T1000 (cell line): ENCODE results near the gene ATG14.
"Not testable (repeated sequence)": the region's sequence is repeated elsewhere in the genome, so short reads cannot be mapped to it uniquely, and the experiment has no call there.

ENCODE experiments used
- DNase-seq: peaks from one replicate; lab custom pipeline; 2025; ENCODE audit warnings: mixed read lengths; lab: John Stamatoyannopoulos, UW

Gene ATG14

GRCh38 chr14:55386037-55386808 is 25.4 kb downstream of the ATG14 start:
- DNase-seq, result no peak

DNA sequence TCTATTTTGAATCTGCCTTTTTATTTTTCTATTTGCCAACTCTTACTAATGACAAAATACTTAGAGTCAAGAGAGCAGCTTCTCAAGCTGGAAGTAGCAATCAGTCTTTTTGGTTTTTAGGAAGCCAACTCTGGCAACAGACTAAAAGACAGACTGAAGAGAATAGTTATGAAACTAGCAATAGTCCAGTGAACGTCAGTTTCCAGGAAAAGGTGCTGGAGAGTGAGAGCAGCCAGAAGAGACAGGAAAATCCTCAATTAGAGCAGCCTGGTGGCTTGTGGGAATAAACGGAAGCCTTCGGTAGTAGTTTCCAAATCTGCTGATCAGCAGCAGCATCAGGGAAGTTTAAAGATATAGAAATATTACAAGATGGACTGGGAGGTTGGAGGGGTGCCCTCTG is 27.1 kb downstream of the ATG14 start:
- DNase-seq, result no peak

DNA sequence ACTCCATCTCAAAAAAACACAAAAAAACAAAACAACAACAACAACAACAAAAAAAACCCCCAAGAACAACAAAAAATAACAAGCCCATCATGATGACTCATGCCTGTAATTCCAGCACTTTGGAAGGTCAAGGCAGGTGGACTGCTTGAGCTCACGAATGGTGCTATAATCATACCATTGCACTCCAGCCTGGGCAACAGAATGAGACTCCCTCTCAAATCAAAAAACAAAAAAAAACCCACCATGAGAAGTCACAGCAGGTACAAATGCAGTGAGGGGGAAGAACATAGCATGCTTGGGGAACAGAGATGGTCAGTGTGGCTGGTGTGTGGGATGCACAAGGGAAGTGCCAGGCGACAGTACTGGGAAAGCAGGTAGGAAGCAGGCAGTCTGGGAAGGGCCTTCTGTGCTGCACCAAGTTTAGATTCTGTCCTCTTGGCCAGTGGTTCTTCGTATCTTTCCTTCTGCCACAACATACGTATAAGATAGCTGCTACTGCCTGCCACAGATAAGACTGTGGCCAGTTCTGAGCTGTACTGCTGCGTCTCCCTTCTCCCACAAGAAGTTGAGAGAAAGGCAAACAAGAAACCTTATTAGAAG is 28.0 kb downstream of the ATG14 start:
- DNase-seq, result no peak

DNA sequence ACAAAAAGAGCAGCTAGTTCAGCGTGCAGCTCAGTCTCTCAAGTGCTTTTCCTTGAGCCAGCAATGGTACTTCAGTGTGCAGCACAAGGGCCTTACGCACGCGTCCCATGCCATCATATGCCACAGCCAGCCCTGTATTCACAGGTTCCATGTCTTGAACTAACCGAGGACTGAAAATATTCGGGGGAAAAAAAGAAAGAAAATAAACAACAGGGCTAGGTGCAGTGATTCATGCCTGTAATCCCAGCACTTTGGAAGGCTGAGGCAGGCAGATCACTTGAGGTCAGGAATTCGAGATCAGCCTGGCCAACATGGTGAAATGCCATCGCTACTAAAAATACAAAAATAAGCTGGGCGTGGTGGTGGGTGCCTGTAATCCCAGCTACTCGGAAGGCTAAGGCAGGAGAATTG is 28.6 kb downstream of the ATG14 start:
- DNase-seq, result not testable (repeated sequence)

DNA sequence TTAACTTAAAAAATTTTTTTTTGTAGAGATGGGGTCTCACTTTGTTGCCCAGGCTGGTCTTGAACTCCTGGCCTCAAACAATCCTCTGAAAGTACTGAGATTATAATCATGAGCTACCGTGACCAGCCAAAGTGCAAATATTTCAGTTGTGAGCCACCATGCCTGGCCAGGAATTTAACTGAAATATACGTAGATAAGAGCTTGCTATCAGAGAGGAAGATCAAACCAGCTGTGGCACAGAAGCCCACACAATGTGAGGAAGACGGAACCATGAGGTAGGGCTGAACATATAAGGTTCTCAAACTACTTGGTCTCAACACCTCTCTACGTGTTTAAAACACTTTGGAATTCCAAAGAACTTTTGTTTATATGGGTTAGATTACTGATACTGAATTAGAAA is 29.1 kb downstream of the ATG14 start:
- DNase-seq, result no peak

DNA sequence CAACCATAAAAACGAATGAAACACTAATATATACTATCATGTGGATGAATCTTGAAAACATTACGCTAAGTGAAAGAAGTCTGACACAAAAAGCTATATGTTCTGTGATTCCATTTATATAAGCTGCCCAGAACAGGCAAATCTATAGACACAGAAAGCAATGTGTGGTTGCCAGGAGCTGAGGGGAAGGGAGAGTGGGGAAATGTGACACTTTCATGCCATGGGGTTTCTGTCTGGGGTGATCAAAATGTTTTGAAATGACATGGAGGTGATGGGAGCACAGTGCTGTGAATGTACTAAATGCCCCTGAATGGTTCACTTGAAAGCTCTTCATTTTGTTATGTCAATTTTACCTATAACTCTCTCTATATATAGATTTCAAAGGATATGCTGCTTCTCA is 30.1 kb downstream of the ATG14 start:
- DNase-seq, result no peak

DNA sequence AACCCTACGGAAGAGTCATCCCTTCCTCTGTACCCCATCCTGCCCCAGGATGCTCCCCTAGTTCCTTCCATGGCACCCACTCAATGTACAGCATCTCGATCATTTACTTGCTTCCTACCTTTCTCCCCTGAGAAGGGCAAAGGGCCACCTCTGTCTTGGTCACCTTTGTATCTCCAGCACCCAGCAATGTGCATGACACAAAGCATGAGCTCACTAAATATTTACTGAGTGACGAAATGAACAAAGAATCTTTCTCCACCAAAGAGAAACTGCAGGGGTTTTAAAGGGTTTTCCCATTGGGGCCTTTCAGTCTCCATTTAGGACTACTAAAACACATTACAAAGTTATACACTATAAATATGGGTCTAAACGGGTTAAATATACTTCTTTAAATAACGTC is 30.6 kb downstream of the ATG14 start:
- DNase-seq, result no peak

DNA sequence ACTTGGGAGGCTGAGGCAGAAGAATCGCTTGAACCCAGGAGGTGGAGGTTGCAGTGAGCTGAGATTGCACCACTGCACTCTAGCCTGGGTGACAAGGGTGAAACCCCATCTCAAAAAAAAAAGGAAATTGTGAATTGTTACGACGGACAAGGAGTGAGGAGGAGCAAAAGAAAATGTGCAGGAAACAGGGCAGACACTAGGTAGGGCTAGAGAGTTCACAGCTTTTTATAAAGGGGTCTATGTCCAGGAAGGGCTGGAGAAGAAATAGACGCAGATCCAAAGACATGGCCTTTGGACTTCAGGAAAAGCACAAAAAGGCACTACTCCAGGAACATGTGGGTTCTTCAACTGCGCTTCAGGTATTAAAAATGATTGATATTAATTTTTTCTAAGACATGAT is 34.4 kb downstream of the ATG14 start:
- no peak for DNase-seq

- no peak for DNase-seq
Observed at GRCh38 chr14:55374771-55375170, 36.9 kb downstream of the ATG14 start.

- peak; percentile 24 for DNase-seq
Observed at GRCh38 chr14:55373784-55374705, 37.6 kb downstream of the ATG14 start.

- DNase-seq, result no peak
Observed at GRCh38 chr14:55372825-55373224, 38.8 kb downstream of the ATG14 start.

DNA sequence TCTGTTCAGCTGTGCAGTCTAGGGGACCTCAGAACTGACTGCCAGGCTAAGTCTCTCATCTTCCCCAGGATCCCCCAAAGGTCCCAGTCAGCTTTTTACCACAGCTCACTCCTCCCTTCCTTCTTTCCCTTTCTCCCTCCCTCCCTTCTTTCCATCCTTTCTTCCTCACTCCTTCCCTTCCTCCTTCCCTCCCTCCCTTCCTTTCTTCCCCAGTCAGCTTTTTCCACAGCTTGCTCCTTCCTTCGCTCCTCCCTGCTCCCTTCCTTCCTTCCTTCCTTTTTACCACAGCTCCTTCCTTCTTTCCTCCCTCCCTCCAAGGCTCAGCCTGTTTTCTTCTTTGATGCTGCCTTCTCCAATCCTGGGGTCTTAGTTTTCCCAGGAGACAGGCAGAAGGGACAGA is 39.2 kb downstream of the ATG14 start:
- no peak for DNase-seq

GRCh38 chr14:55370883-55371455 is 40.7 kb downstream of the ATG14 start:
- DNase-seq, result no peak

- DNase-seq, result no peak
Observed at GRCh38 chr14:55366271-55366670, 45.4 kb downstream of the ATG14 start.

- no peak for DNase-seq
Observed at GRCh38 chr14:55361190-55361589, 50.4 kb downstream of the ATG14 start.

DNA sequence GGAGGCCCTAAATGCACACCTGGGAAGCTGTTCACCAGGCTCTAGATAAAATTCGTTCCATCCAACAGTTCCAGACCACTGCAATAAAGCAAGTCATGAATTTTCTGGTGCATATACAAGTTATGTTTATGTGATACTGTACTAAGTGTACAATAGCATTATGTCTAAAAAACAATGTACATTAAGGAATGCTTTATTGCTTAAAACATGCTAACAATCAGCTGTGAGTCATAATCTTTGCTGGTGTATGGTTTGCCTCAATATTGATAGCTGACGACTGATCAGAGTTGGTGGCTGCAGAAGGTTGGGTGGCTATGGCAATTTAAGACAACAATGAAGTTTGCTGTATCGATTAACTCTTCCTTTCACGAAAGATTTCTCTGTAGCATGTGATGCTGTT is 52.3 kb downstream of the ATG14 start:
- DNase-seq, result no peak

DNA sequence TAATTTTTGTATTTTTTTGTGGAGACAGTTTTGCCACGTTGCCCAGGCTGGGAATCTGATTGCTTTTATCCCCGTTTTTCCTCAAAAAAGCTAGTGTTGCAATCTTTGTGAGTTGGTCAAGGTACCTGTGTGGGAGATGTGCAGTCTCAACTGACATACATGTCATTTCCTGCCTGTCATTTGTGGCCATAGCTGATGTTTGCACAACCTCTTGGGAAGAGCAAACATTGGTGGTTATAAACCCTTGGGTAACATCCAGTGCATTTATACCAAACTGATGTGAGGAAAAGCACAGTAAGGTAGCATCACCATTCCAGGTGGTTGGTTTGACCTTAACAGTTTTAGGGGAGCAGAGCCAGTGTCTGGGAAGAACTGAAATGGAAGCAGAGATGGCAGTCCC is 54.7 kb downstream of the ATG14 start:
- DNase-seq, result no peak

DNA sequence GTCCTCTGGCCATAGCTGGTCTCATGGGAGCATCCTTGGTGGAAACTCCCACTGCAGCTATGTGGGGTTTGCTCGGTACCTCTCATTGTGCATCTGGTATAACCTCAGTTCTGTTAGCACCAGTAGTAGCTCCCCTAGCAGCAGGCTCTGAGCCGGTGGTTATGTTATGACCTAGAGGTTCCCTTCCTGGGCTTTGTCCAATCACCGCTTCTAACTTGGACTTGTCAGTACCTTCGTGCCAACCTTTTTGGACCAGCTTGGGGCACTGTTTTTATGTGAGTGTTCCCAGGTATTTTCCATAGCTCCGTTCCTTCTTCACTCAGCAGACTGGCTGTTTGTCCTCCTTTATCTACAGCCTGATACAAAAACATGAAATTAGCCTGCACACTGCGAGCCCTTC is 55.7 kb downstream of the ATG14 start:
- DNase-seq, result no peak

DNA sequence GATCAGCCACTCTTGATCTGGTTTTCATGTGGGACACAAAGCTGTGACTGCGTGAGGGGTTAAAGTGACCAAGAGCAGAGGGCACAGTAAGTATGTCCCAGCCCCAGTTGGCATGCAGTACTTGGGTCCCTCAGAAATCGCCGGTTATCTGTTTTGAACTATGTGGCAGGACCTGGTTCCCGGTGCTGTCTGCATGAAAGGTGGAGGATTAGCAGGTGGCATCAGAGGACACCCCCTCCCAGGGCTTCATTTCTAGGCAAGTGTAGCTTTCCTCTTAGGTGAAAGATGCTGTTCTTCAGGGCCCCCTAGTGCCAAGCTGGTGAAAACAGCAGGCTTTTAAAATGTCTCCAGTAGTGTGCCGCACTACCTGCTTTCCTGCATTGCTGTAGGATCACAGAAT is 57.1 kb downstream of the ATG14 start:
- no peak for DNase-seq

DNA sequence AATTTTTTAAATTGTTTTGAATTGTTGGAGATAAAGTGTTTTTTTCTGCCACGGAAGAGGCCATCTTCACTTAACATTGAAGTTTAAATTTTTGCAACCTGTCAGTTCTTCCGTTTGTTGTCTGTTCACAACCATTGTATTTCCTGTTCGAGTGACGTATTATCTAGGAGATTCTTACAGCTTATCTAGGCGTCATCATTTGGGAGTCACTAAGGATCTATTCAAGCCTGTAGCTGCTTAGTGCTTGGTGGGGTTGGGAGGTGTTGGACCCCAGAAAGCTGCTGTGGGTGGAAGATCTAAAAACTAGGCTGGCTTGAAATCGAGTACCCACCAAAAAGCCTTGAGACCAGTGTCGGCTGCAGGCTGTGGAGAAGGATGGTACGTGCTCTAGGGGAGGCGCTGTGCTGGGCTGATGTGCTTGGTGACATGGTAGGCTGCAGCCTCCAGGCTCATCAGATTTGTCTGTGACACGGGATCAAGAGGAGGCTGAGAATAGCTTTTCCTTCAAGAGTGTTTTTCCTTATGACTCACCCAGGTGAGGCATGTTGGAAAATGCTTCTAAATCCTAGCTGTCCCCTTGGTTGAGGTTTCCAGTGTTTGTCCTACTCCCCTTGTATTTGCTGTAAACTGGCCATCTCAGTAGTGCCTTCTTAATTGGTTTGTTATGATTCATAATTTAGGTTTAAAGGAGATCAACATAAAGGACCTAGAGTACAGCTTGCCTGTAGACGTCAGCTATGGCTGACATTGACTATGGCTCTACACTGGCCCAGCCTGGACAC is 57.8 kb downstream of the ATG14 start:
- no peak for DNase-seq

DNA sequence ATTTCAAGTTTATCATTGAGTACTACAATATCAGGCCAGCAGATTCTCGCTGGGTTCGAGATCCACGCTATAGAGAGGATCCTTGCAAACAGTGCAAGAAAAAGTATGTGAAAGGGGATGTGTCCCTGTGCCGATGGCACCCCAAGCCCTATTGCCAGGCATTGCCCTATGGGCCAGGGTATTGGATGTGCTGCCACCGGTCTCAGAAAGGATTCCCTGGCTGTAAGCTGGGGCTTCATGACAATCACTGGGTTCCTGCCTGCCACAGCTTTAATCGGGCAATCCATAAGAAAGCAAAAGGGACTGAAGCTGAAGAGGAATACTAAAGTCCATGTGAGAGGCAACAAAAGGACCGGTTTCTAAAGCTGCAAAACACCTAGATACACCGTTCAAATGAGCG is 59.4 kb downstream of the ATG14 start:
- DNase-seq, result no peak

DNA sequence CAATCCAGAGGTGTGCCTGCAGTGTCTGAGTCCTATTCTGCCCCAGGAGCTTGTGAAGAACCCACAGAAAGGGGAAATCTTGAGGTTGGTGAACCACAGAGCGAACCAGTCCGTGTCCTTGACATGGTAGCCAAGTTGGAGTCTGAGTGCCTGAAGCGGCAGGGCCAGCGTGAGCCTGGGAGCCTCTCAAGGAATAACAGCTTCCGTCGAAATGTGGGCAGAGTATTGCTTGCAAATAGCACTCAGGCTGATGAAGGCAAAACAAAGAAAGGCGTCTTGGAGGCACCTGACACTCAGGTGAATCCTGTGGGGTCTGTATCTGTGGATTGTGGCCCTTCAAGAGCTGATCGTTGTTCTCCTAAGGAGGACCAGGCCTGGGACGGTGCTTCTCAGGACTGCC is 60.5 kb downstream of the ATG14 start:
- no peak for DNase-seq
